OCI-LY7 (cell line): ENCODE results near the gene RXRG.

Experiments
- EZH2phosphoT487 ChIP-seq: fragments of 200-600 bp; sonication (generic); IDR thresholded peaks from 2 replicates; pipeline ENCODE4 v1.6.1; 2018; ENCODE audit warnings: low read depth, borderline replicate concordance, mild to moderate bottlenecking, mixed run types, antibody characterized with exemption, low read length, moderate library complexity, mixed read lengths
- TF ChIP-seq, protein P1 (sequence below): fragments of 200-600 bp; sonication (generic); conservative IDR thresholded peaks from 2 replicates; pipeline ENCODE4 v1.5.1; 2014; ENCODE audit warnings: mild to moderate bottlenecking, antibody characterized with exemption, low read length, moderate library complexity, mixed read lengths

DNA sequence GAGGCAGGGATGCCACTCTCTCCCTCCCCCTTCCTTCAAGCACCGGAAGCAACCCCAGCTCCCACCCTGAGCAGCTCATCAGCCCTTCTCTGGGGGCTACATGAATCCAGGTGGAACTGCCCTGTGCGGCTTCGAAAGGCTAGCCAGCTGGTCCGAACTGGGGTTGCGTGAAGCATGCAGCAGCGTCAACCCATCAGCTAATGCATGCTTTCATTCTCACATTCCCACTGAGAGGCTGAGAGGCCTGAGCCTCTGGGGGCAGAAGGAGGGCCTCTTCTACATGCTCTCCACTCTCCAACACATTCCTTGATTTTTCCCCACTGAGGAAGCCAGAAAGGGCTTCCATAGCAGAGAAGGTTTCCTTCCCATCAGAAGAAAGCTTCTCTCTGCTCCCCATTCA lies 5.6 kb downstream of the RXRG start:
- TF ChIP-seq, protein P1, sequence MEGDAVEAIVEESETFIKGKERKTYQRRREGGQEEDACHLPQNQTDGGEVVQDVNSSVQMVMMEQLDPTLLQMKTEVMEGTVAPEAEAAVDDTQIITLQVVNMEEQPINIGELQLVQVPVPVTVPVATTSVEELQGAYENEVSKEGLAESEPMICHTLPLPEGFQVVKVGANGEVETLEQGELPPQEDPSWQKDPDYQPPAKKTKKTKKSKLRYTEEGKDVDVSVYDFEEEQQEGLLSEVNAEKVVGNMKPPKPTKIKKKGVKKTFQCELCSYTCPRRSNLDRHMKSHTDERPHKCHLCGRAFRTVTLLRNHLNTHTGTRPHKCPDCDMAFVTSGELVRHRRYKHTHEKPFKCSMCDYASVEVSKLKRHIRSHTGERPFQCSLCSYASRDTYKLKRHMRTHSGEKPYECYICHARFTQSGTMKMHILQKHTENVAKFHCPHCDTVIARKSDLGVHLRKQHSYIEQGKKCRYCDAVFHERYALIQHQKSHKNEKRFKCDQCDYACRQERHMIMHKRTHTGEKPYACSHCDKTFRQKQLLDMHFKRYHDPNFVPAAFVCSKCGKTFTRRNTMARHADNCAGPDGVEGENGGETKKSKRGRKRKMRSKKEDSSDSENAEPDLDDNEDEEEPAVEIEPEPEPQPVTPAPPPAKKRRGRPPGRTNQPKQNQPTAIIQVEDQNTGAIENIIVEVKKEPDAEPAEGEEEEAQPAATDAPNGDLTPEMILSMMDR, result no peak
- TF ChIP-seq EZH2phosphoT487, result no peak
